Gastroesophageal sphincter (tissue), 3 donors: ENCODE measurements around the gene PTPRG.
A peak's percentile ranks its signal among the peaks of the same experiment; 100 is the strongest.

Source experiments
- POLR2A ChIP-seq, 2 donors: fragments of 450-650 bp; IDR thresholded peaks; one replicate each; pipeline ENCODE4 v1.6.1; 2017; ENCODE audit warnings: antibody characterized with exemption in 2 of 2, mild to moderate bottlenecking in 2 of 2, moderate library complexity in 1 of 2
- POLR2AphosphoS5 ChIP-seq: sonication (generic); formaldehyde crosslinking; IDR thresholded peaks from one replicate; pipeline ENCODE4 v1.6.1; 2017; ENCODE audit warnings: antibody characterized with exemption
- TF ChIP-seq, protein P1 (sequence below), 4 experiments: fragments of 200-600 bp in 2 of 4; fragments of 450-650 bp in 2 of 4; sonication (generic) in 1 of 4; IDR thresholded peaks; one replicate each; pipeline ENCODE4 v1.5.1; 2017 to 2019; ENCODE audit warnings: antibody characterized with exemption in 4 of 4, mild to moderate bottlenecking in 2 of 4, moderate library complexity in 2 of 4

DNA sequence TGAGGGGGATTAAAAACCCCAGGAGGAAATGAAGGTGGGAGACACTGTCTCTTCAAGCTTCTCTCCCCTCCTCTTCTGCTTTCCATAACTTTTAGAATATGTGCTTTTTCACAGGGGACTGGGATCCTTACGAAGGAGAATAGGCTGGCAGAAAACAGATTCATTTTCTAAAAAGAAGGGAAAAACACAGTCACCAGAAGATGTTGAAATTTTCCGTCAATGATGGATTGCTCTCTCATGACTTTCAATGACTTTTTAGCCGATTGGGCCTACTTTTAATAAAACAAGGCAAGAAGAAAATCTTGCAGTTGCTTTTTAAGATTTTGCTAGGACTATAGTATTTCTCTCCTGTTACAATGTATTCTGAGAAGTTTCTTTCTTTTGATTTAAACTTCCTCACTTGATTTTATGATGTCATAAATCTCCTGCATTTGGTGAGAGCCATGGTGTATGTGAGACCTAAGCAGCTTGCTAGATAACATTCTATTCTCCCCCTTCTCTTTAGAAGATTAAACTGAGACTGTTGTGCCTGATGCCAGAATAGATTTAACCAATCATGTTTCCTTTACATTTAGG, 570.7 kb downstream of the PTPRG start:
- TF ChIP-seq, protein P1, sequence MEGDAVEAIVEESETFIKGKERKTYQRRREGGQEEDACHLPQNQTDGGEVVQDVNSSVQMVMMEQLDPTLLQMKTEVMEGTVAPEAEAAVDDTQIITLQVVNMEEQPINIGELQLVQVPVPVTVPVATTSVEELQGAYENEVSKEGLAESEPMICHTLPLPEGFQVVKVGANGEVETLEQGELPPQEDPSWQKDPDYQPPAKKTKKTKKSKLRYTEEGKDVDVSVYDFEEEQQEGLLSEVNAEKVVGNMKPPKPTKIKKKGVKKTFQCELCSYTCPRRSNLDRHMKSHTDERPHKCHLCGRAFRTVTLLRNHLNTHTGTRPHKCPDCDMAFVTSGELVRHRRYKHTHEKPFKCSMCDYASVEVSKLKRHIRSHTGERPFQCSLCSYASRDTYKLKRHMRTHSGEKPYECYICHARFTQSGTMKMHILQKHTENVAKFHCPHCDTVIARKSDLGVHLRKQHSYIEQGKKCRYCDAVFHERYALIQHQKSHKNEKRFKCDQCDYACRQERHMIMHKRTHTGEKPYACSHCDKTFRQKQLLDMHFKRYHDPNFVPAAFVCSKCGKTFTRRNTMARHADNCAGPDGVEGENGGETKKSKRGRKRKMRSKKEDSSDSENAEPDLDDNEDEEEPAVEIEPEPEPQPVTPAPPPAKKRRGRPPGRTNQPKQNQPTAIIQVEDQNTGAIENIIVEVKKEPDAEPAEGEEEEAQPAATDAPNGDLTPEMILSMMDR (IDR thresholded peaks at IDR 0.05): no peak
- TF ChIP-seq POLR2AphosphoS5 (peak; percentile 49), POLR2A (IDR thresholded peaks at IDR 0.05) (no peak)
